Dedifferentiated amniotic fluid mesenchymal stem cell (primary cell): Measurements from ENCODE around the gene MORC1.

ENCODE experiments used
- DNase-seq: peaks from one replicate; pipeline ENCODE4 v3.0.0-alpha.2; 2016; ENCODE audit errors: extremely low spot score

MORC1 gene

GRCh38 chr3:108946292-108947285 is 171.3 kb downstream of the MORC1 start:
- DNase-seq = no peak

GRCh38 chr3:108940568-108941263 is 177.2 kb downstream of the MORC1 start:
- no peak for DNase-seq

GRCh38 chr3:108940166-108940565 is 177.8 kb downstream of the MORC1 start:
- DNase-seq = no peak

- DNase-seq = no peak
Observed at GRCh38 chr3:108936924-108937689, 180.8 kb downstream of the MORC1 start.

- DNase-seq = no peak
Observed at GRCh38 chr3:108931035-108931434, 186.9 kb downstream of the MORC1 start.

- DNase-seq = no peak
Observed at GRCh38 chr3:108918866-108919265, 199.1 kb downstream of the MORC1 start.

GRCh38 chr3:108914774-108915641 is 202.9 kb downstream of the MORC1 start:
- DNase-seq = peak; percentile 46

GRCh38 chr3:108909799-108910198 is 208.1 kb downstream of the MORC1 start:
- no peak for DNase-seq
